Measurements from ENCODE around the gene NEUROD2.
A peak's percentile ranks its signal among the peaks of the same experiment; 100 is the strongest.
"Not testable (repeated sequence)": the region's sequence is repeated elsewhere in the genome, so short reads cannot be mapped to it uniquely, and the experiment has no call there.

Gene NEUROD2

GRCh38 chr17:39601758-39602532 is 5.8 kb downstream of the NEUROD2 start:
- no peak for DNase-seq (ENCODE audit: low read depth)

GRCh38 chr17:39600997-39601597 is 6.6 kb downstream of the NEUROD2 start:
- DNase-seq (ENCODE audit: low read depth): no peak

- DNase-seq (ENCODE audit: low read depth): no peak
Measured at GRCh38 chr17:39600288-39600996, 7.3 kb downstream of the NEUROD2 start.

GRCh38 chr17:39599665-39600231 is 8.0 kb downstream of the NEUROD2 start:
- DNase-seq (ENCODE audit: low read depth): no peak

DNA sequence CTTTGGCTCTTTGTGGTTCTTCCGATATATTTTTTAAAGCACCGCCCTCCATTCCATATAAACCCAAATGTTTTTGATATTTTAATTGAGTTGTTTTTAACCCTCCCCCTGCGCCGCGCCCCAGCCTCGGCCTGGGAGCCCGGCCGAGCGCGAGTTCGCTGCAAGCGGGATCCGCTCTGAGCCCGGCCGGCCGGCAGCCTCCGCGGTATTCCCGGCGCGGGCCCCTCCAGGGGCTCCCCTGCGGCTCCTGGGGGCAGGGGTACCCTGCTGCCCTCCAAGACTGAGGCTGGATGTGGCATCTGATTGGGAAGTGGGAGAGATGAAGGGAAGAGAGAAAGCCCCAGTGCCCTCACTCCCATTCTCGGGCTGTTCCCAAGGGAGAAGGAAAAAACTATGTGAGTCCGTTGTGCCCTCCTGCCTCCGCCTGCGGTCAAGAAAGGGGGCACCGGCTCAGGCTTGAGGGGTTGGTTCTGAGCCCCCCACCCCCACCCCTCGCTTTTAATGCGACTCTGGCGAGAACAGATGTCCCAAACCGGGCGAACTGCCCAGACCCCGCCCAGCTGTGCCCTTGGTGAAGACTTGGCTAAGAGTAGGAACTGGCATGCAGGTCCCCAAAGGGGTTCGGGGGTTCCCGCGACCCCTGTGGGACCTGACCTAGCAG is 8.6 kb downstream of the NEUROD2 start:
- no peak for DNase-seq (ENCODE audit: low read depth)

GRCh38 chr17:39598630-39599003 is 9.1 kb downstream of the NEUROD2 start:
- no peak for DNase-seq (ENCODE audit: low read depth)

- DNase-seq (ENCODE audit: low read depth): no peak
Measured at GRCh38 chr17:39598047-39598481, 9.7 kb downstream of the NEUROD2 start.

- no peak for DNase-seq (ENCODE audit: low read depth)
Measured at GRCh38 chr17:39597372-39598046, 10.2 kb downstream of the NEUROD2 start.

DNA sequence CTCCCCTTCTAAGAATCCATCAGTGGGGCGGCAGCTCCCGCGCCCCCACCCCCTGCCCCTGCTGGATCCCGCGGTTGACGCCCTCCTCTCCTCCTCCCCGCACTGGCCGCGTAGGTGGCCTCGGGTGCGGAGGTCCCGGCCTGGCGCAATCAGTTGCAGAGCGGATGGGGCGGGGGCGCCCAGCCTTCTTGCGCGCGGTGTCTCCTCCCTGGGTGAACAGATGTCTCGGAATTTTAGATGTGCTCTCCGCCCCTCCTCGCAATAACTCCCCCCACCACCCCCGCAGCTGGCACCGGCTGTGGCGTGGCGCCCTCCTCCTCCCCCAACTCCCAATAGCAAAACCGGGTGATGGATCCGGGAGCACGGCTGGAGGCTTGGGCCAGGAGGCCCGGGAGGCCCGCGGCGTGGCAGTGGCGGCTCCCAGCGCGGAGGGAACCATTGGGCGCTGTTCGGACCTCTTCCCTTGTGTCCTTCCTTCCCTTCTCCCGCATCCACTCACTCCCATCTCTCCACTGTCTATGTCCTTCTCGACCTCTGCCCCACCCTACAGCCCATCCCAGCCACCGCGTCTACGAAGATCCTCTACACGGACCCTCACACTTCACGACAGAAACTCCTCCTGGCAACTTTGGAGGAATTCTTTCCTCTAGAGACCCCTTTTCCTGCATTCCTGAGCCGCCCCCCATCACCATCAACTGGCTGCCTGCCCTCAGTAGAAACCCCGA is 11.0 kb downstream of the NEUROD2 start:
- DNase-seq (ENCODE audit: low read depth): no peak

- DNase-seq (ENCODE audit: low read depth): no peak
Measured at GRCh38 chr17:39595928-39596510, 11.7 kb downstream of the NEUROD2 start.

GRCh38 chr17:39595294-39595693 is 12.4 kb downstream of the NEUROD2 start:
- DNase-seq (ENCODE audit: low read depth): no peak

- no peak for DNase-seq (ENCODE audit: low read depth)
Measured at GRCh38 chr17:39593371-39593770, 14.3 kb downstream of the NEUROD2 start.

- peak; percentile 48 for DNase-seq (ENCODE audit: low read depth)
Measured at GRCh38 chr17:39591958-39592954, 15.5 kb downstream of the NEUROD2 start.

DNA sequence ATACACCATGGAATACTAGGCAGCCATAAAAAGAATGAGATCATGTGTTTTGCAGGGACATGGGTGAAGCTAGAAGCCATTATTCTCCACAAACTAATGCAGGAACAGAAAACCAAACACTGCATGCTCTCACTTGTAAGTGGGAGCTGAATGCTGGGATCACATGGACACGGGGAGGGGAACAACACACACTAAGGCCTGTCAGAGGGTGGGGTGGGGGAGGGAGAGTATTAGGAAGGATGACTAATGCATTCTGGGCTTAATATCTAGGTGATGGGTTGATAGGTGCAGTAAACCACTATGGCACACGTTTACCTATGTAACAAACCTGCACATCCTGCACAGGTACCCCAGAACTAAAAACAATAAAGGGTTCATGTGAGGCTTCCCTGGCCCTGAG is 17.5 kb downstream of the NEUROD2 start:
- not testable (repeated sequence) for DNase-seq (ENCODE audit: low read depth)

GRCh38 chr17:39582658-39583057 is 25.1 kb downstream of the NEUROD2 start:
- DNase-seq (ENCODE audit: low read depth): no peak

DNA sequence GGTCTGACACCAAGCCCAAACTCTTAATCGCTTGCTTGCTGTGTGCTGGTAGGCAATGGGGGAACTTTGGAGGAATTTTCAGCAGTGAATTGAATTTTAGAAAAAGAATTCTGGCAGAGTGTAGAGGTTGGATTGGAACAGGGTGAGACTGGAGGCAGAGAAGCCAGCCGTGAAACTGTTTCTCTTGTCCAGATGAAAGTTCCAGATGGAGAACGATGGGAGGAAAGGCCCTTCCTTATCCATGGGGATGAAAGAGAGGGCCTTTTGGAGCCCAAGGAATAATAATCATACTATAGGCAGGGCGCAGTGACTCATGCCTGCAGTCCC is 26.0 kb downstream of the NEUROD2 start:
- DNase-seq (ENCODE audit: low read depth): no peak

GRCh38 chr17:39581071-39581758 is 26.5 kb downstream of the NEUROD2 start:
- DNase-seq (ENCODE audit: low read depth): no peak

DNA sequence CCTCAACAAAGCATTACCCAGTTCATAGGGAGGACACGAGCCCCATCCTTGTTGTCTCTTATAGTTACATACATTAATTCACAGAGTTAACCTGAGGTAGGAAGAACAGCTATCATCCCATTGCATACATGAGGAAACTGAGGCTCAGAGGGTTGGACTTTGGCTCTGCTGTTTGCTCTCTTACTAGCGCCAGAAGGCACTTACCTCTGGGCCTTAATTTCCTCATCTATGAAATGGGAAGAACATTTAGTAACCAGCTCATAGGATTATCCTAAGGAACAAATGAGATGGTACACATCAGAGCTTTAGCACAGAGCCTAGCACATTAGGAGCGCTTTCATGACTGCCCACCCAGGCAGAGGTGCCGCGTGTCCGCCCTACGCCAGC is 27.6 kb downstream of the NEUROD2 start:
- no peak for DNase-seq (ENCODE audit: low read depth)
